NCI-H1092 (cell line): Measurements from ENCODE around the gene RAD51B.
"Not testable (repeated sequence)": the region's sequence is repeated elsewhere in the genome, so short reads cannot be mapped to it uniquely, and the experiment has no call there.

Experiments used
- DNase-seq: peaks from one replicate; lab custom pipeline; 2025; lab: John Stamatoyannopoulos, UW

RAD51B gene

GRCh38 chr14:68407285-68407684 lies 587.7 kb downstream of the RAD51B start:
- no peak for DNase-seq

GRCh38 chr14:68407825-68408224 lies 588.2 kb downstream of the RAD51B start:
- DNase-seq, result no peak

- DNase-seq, result no peak
These were observed 589.1 kb downstream of the RAD51B start for GRCh38 chr14:68408680-68409079.

- no peak for DNase-seq
These were observed 589.8 kb downstream of the RAD51B start for GRCh38 chr14:68409387-68409786.

GRCh38 chr14:68412505-68413465 lies 593.2 kb downstream of the RAD51B start:
- no peak for DNase-seq

- DNase-seq, result no peak
These were observed 593.9 kb downstream of the RAD51B start for GRCh38 chr14:68413509-68413908.

- no peak for DNase-seq
These were observed 594.5 kb downstream of the RAD51B start for GRCh38 chr14:68414121-68414520.

- DNase-seq, result no peak
These were observed 596.6 kb downstream of the RAD51B start for GRCh38 chr14:68416171-68416570.

- DNase-seq, result no peak
These were observed 597.6 kb downstream of the RAD51B start for GRCh38 chr14:68417009-68417650.

- no peak for DNase-seq
These were observed 598.9 kb downstream of the RAD51B start for GRCh38 chr14:68418174-68419118.

- DNase-seq, result no peak
These were observed 600.8 kb downstream of the RAD51B start for GRCh38 chr14:68420350-68420749.

- DNase-seq, result no peak
These were observed 601.5 kb downstream of the RAD51B start for GRCh38 chr14:68421116-68421515.

- DNase-seq, result no peak
These were observed 604.1 kb downstream of the RAD51B start for GRCh38 chr14:68423686-68424085.

- DNase-seq, result no peak
These were observed 605.0 kb downstream of the RAD51B start for GRCh38 chr14:68424443-68425172.

- no peak for DNase-seq
These were observed 607.3 kb downstream of the RAD51B start for GRCh38 chr14:68426661-68427549.

- no peak for DNase-seq
These were observed 607.9 kb downstream of the RAD51B start for GRCh38 chr14:68427550-68427890.

- DNase-seq, result not testable (repeated sequence)
These were observed 609.3 kb downstream of the RAD51B start for GRCh38 chr14:68428900-68429299.

- not testable (repeated sequence) for DNase-seq
These were observed 614.6 kb downstream of the RAD51B start for GRCh38 chr14:68434173-68434572.

- DNase-seq, result not testable (repeated sequence)
These were observed 616.1 kb downstream of the RAD51B start for GRCh38 chr14:68435631-68436030.

- DNase-seq, result no peak
These were observed 620.1 kb downstream of the RAD51B start for GRCh38 chr14:68439676-68440075.
